Measurements from ENCODE around the gene MLYCD.
A peak's percentile ranks its signal among the peaks of the same experiment; 100 is the strongest.

Gene MLYCD

GRCh38 chr16:83899978-83900377, 1.1 kb downstream of the MLYCD start:
- no peak for DNase-seq (ENCODE audit: low spot score)

DNA sequence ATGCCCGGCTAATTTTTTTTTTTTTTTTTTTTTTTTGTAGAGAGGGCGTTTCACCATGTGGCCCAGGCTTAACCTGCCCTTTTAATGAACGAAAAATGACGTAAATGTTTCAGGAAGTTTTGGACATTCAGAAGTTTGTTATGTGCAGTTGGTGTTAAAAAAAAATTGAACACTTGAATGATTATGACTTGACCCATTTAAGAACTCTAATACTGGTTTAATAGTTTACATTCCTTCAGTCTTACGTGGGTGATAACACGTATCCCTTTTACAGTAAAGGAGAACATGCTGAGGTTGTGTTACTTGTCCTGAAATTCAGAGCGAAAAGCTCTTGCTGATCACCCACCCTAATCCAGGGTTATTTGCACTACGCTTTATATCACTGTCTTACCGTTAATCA, 1.7 kb downstream of the MLYCD start:
- DNase-seq (ENCODE audit: low spot score), result no peak

GRCh38 chr16:83901101-83901500, 2.2 kb downstream of the MLYCD start:
- peak; percentile 39 for DNase-seq (ENCODE audit: low spot score)

DNA sequence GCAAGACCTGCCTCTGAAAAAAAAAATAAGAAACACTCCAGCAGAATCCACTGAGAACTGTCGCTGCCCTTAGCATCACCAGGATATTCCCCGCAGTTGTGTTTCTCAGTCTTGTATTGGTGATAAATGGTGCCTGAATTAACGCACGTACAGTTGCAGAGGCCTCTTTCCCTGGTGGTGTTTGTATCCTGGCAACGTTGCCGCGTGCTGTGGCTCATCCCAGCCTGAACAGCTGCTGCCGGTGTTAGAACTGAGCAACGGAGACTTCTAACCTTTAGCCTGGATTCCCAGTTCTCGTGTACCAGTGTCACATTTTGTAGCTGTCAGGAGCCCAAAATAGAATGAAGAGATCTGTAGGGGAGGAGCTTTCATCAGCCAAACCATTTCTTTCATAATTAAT, 4.8 kb downstream of the MLYCD start:
- peak; percentile 79 for DNase-seq (ENCODE audit: low spot score)

DNA sequence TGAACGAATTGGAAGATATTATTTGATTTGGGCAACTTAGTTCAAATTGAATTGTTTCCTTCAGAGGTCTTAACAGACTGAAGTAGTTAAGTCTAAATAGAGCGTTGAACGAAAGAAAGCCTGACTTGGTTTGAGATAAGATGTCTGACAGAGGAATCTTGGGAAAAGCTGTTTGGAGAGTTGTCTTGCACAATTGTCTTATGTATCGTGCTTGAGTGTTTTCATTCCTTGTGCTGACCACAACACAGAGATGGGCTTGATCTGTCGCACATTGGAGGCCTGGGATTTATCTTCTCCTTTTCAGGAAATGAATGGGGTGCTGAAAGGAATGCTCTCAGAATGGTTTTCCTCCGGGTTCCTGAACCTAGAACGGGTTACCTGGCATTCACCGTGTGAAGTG, 7.8 kb downstream of the MLYCD start:
- DNase-seq (ENCODE audit: low spot score), result no peak

DNA sequence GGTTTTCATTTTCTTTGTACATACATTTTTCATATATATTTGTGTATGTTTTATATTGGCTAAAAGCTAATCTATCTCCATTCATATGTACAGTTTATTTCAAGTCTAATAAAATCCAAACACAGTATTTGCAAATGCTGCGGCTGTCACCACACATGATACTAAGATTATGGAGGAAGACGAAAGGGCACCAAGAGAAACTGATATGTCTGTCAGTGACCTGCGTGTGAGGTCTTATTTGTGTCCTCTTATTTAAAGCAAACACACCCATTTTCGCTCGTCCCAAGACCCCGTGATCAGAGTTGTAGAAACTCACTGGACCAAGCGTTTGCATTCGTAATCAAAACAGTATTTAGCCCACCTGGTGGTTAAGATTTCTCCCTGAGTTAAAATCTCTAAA, 8.2 kb downstream of the MLYCD start:
- no peak for DNase-seq (ENCODE audit: low spot score)

DNA sequence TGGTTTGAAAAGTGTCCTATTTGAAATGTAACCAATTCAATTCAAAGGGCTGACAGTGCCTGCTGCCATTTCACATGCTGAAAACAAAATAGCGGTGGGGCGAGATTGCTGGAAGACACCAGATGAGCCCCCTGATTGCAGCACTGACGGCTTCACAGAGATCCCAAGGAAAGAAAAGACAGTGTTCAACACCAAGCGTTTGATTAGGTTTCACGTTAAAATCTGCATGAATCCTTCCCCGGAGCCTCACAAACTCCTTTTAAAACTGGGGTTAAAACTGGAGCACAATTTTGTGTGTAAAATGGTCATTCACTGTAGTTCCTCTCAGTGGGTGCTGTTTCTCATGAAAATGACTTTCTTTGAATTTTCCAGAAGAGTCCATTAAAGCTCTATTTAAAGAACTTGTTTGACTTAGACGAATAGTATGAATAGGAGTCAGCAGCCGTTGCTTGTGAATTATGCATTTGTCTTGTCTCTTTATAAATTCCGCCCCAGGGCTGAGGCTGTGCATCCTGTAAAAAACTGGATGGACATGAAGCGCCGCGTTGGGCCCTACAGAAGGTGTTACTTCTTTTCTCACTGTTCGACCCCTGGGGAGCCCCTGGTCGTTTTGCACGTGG, 8.8 kb downstream of the MLYCD start:
- DNase-seq (ENCODE audit: low spot score), result no peak

DNA sequence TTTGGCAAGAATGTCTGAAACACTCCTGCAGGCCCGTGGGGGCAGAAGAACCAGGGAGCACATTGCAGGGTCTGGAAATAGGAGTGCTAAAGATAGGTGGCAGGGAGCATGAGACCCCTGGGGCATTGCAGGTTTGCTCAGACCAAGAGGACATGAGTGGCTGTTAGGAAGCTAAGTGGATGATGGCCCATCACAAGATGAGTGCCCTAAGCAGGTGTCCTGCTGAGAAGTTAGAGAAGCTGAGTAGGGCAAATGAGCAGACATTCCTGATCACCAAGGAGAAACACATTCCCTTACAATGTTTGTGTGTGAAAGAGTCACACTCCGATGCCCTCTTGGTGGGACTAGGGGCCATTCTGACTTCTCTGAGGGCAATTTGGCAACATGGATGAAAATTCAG, 9.9 kb downstream of the MLYCD start:
- DNase-seq (ENCODE audit: low spot score), result no peak

DNA sequence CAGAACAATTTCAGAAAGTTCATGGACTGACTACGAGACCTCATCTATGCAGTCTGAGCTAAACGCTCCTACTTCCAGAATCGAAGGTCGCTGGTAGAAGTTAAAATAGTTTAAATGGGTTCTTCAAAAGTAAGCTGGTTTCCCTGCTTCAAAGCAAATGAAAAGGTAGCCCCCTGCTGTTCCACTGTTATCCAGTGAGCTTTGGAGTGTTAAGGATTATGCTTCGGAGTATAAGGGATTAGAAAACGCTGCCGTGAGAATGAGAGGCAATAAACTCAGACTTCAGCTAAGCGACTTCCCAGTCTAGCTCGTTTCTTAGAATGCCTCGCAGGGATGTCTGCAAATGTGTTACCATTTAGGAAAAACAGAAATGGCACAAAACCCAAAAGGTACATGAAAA, 12.4 kb downstream of the MLYCD start:
- no peak for DNase-seq (ENCODE audit: low spot score)

DNA sequence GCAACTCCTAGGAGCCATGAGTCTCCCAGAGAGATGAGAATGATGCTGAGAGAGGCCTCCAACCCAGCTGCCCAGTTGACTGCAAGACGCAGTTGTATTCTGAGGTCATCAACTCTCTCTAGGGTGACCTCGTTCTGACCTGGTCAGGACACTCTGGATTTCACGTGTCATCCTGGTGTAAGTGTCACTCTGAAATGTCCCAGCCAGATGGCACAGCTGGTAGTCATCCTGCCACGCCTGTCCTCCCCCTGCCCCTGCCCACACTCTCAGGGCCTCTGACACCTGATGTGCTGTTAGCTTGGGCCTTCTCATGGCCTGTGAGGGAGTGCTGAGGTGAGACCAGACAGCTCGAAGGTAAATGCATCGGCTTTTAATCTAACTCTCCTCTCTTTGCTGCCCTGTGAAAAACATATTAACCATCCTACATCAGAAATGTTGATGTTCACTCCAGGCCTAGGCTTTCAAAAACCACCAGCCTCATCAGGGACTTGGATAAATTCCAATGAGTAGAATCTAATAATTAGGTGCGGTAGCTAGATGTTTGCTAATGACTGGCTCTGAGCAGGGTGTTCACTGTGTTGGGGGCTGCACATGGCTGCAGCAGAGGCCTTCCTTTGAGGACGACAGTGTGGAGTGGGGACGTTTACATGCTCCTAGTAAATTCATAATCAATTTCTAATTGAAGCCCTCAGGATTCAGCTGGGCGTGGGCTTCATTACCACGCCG, 13.8 kb downstream of the MLYCD start:
- DNase-seq (ENCODE audit: low spot score), result no peak

- no peak for DNase-seq (ENCODE audit: low spot score)
Measured at GRCh38 chr16:83913245-83913633, 14.3 kb downstream of the MLYCD start.

GRCh38 chr16:83914091-83914710, 15.3 kb downstream of the MLYCD start:
- no peak for DNase-seq (ENCODE audit: low spot score)

DNA sequence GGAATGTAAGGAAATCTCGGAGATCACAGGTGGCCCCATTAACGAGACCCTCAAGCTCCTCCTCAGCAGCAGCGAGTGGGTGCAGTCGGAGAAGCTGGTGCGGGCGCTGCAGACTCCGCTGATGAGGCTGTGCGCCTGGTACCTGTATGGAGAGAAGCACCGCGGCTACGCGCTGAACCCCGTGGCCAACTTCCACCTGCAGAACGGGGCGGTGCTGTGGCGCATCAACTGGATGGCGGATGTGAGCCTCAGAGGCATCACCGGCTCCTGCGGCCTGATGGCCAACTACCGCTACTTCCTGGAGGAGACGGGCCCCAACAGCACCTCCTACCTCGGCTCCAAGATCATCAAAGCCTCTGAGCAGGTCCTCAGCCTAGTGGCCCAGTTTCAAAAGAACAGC, 16.2 kb downstream of the MLYCD start:
- no peak for DNase-seq (ENCODE audit: low spot score)

DNA sequence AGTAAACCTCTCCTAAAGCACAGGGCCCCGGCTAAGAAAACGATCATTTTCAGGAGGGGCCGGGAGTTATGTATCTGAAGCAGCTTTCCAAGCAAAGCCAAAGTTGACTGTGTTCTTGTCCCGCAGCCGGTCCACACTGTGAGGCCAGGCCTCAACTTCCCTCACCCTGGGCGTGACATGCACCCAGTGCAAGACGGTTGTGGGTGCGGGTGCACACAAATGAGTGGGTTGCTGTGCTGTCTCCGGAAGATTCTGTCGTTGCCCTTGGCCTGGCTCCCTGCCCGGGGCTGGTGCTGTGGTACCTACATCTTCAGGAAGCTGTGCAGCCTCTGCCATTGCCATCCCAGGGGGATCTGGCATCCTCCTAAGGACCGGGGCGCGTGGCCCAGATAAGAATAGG, 16.6 kb downstream of the MLYCD start:
- DNase-seq (ENCODE audit: low spot score), result no peak

- no peak for DNase-seq (ENCODE audit: low spot score)
Measured at GRCh38 chr16:83917152-83918120, 18.5 kb downstream of the MLYCD start.

- no peak for DNase-seq (ENCODE audit: low spot score)
Measured at GRCh38 chr16:83920894-83921491, 22.1 kb downstream of the MLYCD start.

DNA sequence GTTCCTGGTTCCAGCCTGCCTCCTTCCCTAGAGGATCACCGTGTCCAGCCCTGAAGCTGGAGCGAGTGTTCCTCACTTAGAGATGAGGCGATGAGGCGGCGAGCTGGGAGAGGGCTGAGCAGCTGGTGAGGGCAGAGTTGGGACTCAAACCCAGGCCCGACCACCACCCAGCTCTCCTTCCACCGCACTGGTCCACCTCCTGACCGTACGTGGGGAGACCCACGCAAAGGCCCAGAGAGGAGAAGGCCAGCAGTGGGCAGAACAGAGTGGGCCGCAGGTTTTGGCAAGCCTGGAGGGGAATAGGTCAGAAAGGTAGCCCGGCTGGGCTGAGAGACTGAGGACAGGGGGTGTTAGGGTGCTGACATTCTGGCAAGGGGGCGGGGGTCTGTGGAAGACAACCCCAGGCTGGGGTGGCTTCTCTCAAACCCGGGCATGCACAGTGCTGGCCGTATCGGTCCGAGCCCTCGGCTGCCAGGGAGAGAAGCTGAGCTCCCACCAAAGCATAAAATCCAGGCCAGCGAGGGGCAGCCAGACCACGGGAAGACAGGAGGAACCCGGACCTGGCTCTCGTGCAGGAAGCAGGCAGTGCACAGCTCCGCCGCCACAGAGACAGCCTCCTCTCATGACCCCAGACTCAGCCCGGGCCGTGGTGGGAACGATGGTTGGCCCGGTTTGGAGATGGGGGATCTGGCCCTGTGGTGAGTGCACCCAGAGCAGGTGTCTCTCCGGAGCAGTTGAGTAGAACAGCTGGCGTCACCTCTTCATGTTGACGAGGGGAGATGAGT, 24.9 kb downstream of the MLYCD start:
- DNase-seq (ENCODE audit: low spot score), result no peak

- DNase-seq (ENCODE audit: low spot score), result no peak
Measured at GRCh38 chr16:83924686-83925085, 25.8 kb downstream of the MLYCD start.

GRCh38 chr16:83925095-83925905, 26.4 kb downstream of the MLYCD start:
- no peak for DNase-seq (ENCODE audit: low spot score)
